GM23338 (cell line): ENCODE measurements around the gene VDR. TPM values are rescaled to one million over a fixed set of nuclear protein-coding genes. Genes with fewer than 3 reads are reported as not detected.

Source experiments
- ATAC-seq: fragments of 200-7000 bp; cut with Tn5 transposase; 3 replicates; pipeline ENCODE4 v1.9.1; 2020
- DNase-seq: peaks from one replicate; pipeline ENCODE4 v3.0.0-alpha.2; 2015; ENCODE audit warnings: low spot score
- H2AFZ ChIP-seq: fragments of 200-600 bp; sonication (generic); 2 replicates; pipeline ENCODE4 v1.8.0; 2016; ENCODE audit warnings: antibody characterized with exemption, mild to moderate bottlenecking, moderate library complexity
- H3F3A ChIP-seq: fragments of 200-600 bp; sonication (generic); replicated peaks from 2 replicates; pipeline ENCODE4 v1.8.0; 2017; ENCODE audit warnings: antibody characterized with exemption, mixed run types, low read depth
- H3K27ac ChIP-seq: fragments of 200-600 bp; sonication (generic); 2 replicates; pipeline ENCODE4 v1.6.1; 2016; ENCODE audit warnings: low read depth
- H3K27me3 ChIP-seq: fragments of 200-600 bp; sonication (generic); 2 replicates; pipeline ENCODE4 v1.8.0; 2016; ENCODE audit warnings: mild to moderate bottlenecking, mixed run types, moderate library complexity; ENCODE audit not compliant: insufficient read depth
- H3K36me3 ChIP-seq: fragments of 200-600 bp; sonication (generic); 2 replicates; pipeline ENCODE4 v1.8.0; 2016; ENCODE audit warnings: mild to moderate bottlenecking; ENCODE audit not compliant: insufficient read depth
- H3K4me1 ChIP-seq: fragments of 200-600 bp; sonication (generic); 2 replicates; pipeline ENCODE4 v1.8.0; 2016; ENCODE audit warnings: mild to moderate bottlenecking, moderate library complexity; ENCODE audit not compliant: insufficient read depth
- H3K4me2 ChIP-seq: fragments of 200-600 bp; sonication (generic); 2 replicates; pipeline ENCODE4 v1.7.1; 2017; ENCODE audit warnings: mixed run types
- H3K4me3 ChIP-seq: fragments of 200-600 bp; sonication (generic); 2 replicates; pipeline ENCODE4 v1.6.1; 2016; ENCODE audit warnings: mixed run types
- H3K79me2 ChIP-seq: fragments of 200-600 bp; sonication (generic); replicated peaks from 2 replicates; pipeline ENCODE4 v1.8.0; 2017; ENCODE audit warnings: mild to moderate bottlenecking; ENCODE audit not compliant: insufficient read depth
- H3K9me2 ChIP-seq: fragments of 200-600 bp; sonication (generic); 2 replicates; pipeline ENCODE4 v1.8.0; 2017; ENCODE audit not compliant: insufficient read depth
- H4K20me1 ChIP-seq: fragments of 200-600 bp; sonication (generic); replicated peaks from 2 replicates; pipeline ENCODE4 v1.8.0; 2017; ENCODE audit warnings: mild to moderate bottlenecking; ENCODE audit not compliant: insufficient read depth
- H3K27ac Mint-ChIP-seq: 2 replicates; pipeline ENCODE4 v1.8.0; 2020; ENCODE audit warnings: inconsistent platforms, mild to moderate bottlenecking, moderate library complexity, mixed read lengths
- H3K27me3 Mint-ChIP-seq: 3 replicates; pipeline ENCODE4 v1.8.0; 2022; ENCODE audit warnings: low read depth, mild to moderate bottlenecking, moderate library complexity, mixed read lengths, inconsistent platforms; ENCODE audit not compliant: insufficient read depth, poor library complexity
- H3K36me3 Mint-ChIP-seq: 3 replicates; pipeline ENCODE4 v1.8.0; 2021; ENCODE audit warnings: low read depth, mild to moderate bottlenecking, inconsistent platforms, moderate library complexity, mixed read lengths
- H3K4me1 Mint-ChIP-seq: 3 replicates; pipeline ENCODE4 v1.8.0; 2020; ENCODE audit warnings: mild to moderate bottlenecking, inconsistent platforms, mixed read lengths
- H3K4me3 Mint-ChIP-seq: 3 replicates; pipeline ENCODE4 v1.8.0; 2021; ENCODE audit warnings: moderate library complexity, mild to moderate bottlenecking, inconsistent platforms, mixed read lengths
- H3K9me3 Mint-ChIP-seq: 3 replicates; pipeline ENCODE4 v1.8.0; 2020; ENCODE audit warnings: moderate library complexity, mild to moderate bottlenecking, inconsistent platforms, mixed read lengths
- CREB1 ChIP-seq: fragments of 250-450 bp; sonication (Bioruptor Pico); IDR thresholded peaks from 2 replicates; pipeline ENCODE4 v1.5.0; 2020; ENCODE audit warnings: low read depth, mild to moderate bottlenecking, moderate library complexity
- EZH2 ChIP-seq: fragments of 200-600 bp; sonication (generic); IDR thresholded peaks from one replicate; pipeline ENCODE4 v1.8.0; 2017; ENCODE audit warnings: antibody characterized with exemption, mild to moderate bottlenecking, low read depth; ENCODE audit not compliant: unreplicated experiment
- EZH2phosphoT487 ChIP-seq: fragments of 200-600 bp; sonication (generic); IDR thresholded peaks from one replicate; pipeline ENCODE4 v1.8.1; 2018; ENCODE audit warnings: antibody characterized with exemption; ENCODE audit not compliant: unreplicated experiment
- JUNB ChIP-seq: IDR thresholded peaks from one replicate; pipeline ENCODE4 v1.6.1; 2016; ENCODE audit warnings: antibody characterized with exemption; ENCODE audit not compliant: unreplicated experiment
- NANOG ChIP-seq: IDR thresholded peaks from 2 replicates; pipeline ENCODE4 v1.6.1; 2016; ENCODE audit warnings: antibody characterized with exemption, borderline replicate concordance
- POLR2AphosphoS5 ChIP-seq: IDR thresholded peaks from 2 replicates; pipeline ENCODE4 v1.6.1; 2016; ENCODE audit warnings: antibody characterized with exemption, low read depth
- STAT1 ChIP-seq: IDR thresholded peaks from one replicate; pipeline ENCODE4 v1.6.1; 2016; ENCODE audit warnings: antibody characterized with exemption; ENCODE audit not compliant: unreplicated experiment
- ZNF114 ChIP-seq: fragments of 250-450 bp; sonication (Bioruptor Pico); IDR thresholded peaks from 2 replicates; pipeline ENCODE4 v1.5.0; 2020; ENCODE audit warnings: mild to moderate bottlenecking, moderate library complexity
- polyA plus RNA-seq: library from polyadenylated mRNA; unstranded; fragments of >200 nt; fragmentation: Nextera tagmentation; extraction: Ambion mirVana; gene quantifications from 2 replicates; pipeline ENCODE4 v1.2.1, GENCODE V29; 2016
- total RNA-seq: library from RNA; depleted of rRNA; stranded (reverse); fragments of >200 nt; shearing (Covaris generic); gene quantifications from 2 replicates; pipeline ENCODE4 v1.2.3, GENCODE V29; 2014
- TF ChIP-seq, protein P1 (sequence below): fragments of 250-450 bp; sonication (Bioruptor Pico); IDR thresholded peaks from 2 replicates; pipeline ENCODE4 v1.5.0; 2020; ENCODE audit warnings: mild to moderate bottlenecking, moderate library complexity
- TF ChIP-seq, protein P2 (sequence below), 2 experiments: fragments of 200-600 bp in 1 of 2; sonication (generic) in 1 of 2; conservative IDR thresholded peaks; 2 replicates each; pipeline versions ENCODE4 v1.5.1 to v1.6.1; 2016 to 2017; ENCODE audit warnings: antibody characterized with exemption in 2 of 2, low read depth in 2 of 2, mild to moderate bottlenecking in 2 of 2, moderate library complexity in 1 of 2
- TF ChIP-seq, protein P3 (sequence below): IDR thresholded peaks from 2 replicates; pipeline ENCODE4 v1.6.1; 2016; ENCODE audit warnings: antibody characterized with exemption
- TF ChIP-seq, protein P4 (sequence below): IDR thresholded peaks from one replicate; pipeline ENCODE4 v1.6.1; 2018; ENCODE audit warnings: antibody characterized with exemption; ENCODE audit not compliant: unreplicated experiment

VDR gene
- total and polyA plus RNA-seq, 2 experiments from 2014 or later, result 0.37 to 1.4 TPM

DNA sequence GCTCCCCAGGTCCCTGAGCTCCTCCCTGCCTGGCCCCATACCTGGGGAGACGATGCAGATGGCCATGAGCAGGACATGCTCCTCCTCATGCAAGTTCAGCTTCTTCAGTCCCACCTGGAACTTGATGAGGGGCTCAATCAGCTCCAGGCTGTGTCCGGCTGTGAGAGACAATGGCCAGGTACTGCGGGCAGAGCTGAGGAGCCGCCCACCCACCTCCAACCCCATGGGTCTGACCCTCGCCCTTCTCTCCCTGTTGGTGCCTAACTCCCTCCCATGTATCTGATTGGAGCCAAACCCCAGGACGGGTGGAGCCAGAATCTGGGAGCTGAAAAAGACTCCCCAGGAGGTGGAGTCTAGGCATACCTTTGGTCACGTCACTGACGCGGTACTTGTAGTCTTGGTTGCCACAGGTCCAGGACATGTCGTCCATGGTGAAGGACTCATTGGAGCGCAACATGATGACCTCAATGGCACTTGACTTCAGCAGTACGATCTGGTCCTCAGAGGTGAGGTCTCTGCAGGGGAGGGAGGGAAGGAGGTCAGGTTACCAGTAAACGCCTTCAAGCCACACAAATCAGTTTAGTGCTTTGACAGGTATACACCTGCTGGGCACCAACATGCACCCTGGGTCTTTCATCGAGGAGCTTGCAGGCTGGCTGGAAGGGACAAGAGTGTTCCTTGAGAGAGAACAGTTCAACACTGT is 58.3 kb downstream of the VDR start:
- Histone ChIP-seq H4K20me1 (no peaks in the 10 kb centered on the region; the same call in none of the 2 replicates), H2AFZ (no peak overlapping the region), H3K27ac (no peak overlapping the region), H3K27me3 (no peaks in the 10 kb centered on the region), H3F3A (no peaks in the 10 kb centered on the region), H3K4me2 (no peak overlapping the region), H3K36me3 (no peaks in the 10 kb centered on the region), H3K4me1 (no peaks in the 10 kb centered on the region), H3K9me2 (peaks cover 3% of the 10 kb centered on the region), H3K79me2 (no peaks in the 10 kb centered on the region), H3K4me3 (no peak overlapping the region)
- DNase-seq (no peak), ATAC-seq (no peak)
- H3K27me3 Mint-ChIP-seq, result peaks cover 19% of the 10 kb centered on the region
- H3K36me3 Mint-ChIP-seq, result no peaks in the 10 kb centered on the region; the same call in 2 of the 3 replicates
- H3K4me3 Mint-ChIP-seq, result no peak overlapping the region
- H3K9me3 Mint-ChIP-seq, result no peaks in the 10 kb centered on the region
- no peak overlapping the region for H3K27ac Mint-ChIP-seq
- TF ChIP-seq, protein P1, sequence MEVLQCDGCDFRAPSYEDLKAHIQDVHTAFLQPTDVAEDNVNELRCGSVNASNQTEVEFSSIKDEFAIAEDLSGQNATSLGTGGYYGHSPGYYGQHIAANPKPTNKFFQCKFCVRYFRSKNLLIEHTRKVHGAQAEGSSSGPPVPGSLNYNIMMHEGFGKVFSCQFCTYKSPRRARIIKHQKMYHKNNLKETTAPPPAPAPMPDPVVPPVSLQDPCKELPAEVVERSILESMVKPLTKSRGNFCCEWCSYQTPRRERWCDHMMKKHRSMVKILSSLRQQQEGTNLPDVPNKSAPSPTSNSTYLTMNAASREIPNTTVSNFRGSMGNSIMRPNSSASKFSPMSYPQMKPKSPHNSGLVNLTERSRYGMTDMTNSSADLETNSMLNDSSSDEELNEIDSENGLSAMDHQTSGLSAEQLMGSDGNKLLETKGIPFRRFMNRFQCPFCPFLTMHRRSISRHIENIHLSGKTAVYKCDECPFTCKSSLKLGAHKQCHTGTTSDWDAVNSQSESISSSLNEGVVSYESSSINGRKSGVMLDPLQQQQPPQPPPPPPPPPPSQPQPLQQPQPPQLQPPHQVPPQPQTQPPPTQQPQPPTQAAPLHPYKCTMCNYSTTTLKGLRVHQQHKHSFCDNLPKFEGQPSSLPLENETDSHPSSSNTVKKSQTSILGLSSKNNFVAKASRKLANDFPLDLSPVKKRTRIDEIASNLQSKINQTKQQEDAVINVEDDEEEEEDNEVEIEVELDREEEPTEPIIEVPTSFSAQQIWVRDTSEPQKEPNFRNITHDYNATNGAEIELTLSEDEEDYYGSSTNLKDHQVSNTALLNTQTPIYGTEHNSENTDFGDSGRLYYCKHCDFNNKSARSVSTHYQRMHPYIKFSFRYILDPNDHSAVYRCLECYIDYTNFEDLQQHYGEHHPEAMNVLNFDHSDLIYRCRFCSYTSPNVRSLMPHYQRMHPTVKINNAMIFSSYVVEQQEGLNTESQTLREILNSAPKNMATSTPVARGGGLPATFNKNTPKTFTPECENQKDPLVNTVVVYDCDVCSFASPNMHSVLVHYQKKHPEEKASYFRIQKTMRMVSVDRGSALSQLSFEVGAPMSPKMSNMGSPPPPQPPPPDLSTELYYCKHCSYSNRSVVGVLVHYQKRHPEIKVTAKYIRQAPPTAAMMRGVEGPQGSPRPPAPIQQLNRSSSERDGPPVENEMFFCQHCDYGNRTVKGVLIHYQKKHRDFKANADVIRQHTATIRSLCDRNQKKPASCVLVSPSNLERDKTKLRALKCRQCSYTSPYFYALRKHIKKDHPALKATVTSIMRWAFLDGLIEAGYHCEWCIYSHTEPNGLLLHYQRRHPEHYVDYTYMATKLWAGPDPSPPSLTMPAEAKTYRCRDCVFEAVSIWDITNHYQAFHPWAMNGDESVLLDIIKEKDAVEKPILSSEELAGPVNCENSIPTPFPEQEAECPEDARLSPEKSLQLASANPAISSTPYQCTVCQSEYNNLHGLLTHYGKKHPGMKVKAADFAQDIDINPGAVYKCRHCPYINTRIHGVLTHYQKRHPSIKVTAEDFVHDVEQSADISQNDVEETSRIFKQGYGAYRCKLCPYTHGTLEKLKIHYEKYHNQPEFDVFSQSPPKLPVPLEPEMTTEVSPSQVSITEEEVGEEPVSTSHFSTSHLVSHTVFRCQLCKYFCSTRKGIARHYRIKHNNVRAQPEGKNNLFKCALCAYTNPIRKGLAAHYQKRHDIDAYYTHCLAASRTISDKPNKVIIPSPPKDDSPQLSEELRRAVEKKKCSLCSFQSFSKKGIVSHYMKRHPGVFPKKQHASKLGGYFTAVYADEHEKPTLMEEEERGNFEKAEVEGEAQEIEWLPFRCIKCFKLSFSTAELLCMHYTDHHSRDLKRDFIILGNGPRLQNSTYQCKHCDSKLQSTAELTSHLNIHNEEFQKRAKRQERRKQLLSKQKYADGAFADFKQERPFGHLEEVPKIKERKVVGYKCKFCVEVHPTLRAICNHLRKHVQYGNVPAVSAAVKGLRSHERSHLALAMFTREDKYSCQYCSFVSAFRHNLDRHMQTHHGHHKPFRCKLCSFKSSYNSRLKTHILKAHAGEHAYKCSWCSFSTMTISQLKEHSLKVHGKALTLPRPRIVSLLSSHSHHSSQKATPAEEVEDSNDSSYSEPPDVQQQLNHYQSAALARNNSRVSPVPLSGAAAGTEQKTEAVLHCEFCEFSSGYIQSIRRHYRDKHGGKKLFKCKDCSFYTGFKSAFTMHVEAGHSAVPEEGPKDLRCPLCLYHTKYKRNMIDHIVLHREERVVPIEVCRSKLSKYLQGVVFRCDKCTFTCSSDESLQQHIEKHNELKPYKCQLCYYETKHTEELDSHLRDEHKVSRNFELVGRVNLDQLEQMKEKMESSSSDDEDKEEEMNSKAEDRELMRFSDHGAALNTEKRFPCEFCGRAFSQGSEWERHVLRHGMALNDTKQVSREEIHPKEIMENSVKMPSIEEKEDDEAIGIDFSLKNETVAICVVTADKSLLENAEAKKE (CRISPR knock-in tag), result no peak
- TF ChIP-seq CREB1 (CRISPR knock-in tag) (no peak), NANOG (no peak), STAT1 (no peak), EZH2phosphoT487 (no peak), ZNF114 (CRISPR knock-in tag) (no peak), POLR2AphosphoS5 (no peak), JUNB (no peak), EZH2 (no peak)
- TF ChIP-seq, protein P2, sequence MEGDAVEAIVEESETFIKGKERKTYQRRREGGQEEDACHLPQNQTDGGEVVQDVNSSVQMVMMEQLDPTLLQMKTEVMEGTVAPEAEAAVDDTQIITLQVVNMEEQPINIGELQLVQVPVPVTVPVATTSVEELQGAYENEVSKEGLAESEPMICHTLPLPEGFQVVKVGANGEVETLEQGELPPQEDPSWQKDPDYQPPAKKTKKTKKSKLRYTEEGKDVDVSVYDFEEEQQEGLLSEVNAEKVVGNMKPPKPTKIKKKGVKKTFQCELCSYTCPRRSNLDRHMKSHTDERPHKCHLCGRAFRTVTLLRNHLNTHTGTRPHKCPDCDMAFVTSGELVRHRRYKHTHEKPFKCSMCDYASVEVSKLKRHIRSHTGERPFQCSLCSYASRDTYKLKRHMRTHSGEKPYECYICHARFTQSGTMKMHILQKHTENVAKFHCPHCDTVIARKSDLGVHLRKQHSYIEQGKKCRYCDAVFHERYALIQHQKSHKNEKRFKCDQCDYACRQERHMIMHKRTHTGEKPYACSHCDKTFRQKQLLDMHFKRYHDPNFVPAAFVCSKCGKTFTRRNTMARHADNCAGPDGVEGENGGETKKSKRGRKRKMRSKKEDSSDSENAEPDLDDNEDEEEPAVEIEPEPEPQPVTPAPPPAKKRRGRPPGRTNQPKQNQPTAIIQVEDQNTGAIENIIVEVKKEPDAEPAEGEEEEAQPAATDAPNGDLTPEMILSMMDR (conservative IDR thresholded peaks at IDR 0.05; ENCODE audit: low read depth in 2 of 2), result no peak
- TF ChIP-seq, protein P3, sequence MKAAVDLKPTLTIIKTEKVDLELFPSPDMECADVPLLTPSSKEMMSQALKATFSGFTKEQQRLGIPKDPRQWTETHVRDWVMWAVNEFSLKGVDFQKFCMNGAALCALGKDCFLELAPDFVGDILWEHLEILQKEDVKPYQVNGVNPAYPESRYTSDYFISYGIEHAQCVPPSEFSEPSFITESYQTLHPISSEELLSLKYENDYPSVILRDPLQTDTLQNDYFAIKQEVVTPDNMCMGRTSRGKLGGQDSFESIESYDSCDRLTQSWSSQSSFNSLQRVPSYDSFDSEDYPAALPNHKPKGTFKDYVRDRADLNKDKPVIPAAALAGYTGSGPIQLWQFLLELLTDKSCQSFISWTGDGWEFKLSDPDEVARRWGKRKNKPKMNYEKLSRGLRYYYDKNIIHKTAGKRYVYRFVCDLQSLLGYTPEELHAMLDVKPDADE, result no peak
- TF ChIP-seq, protein P4, sequence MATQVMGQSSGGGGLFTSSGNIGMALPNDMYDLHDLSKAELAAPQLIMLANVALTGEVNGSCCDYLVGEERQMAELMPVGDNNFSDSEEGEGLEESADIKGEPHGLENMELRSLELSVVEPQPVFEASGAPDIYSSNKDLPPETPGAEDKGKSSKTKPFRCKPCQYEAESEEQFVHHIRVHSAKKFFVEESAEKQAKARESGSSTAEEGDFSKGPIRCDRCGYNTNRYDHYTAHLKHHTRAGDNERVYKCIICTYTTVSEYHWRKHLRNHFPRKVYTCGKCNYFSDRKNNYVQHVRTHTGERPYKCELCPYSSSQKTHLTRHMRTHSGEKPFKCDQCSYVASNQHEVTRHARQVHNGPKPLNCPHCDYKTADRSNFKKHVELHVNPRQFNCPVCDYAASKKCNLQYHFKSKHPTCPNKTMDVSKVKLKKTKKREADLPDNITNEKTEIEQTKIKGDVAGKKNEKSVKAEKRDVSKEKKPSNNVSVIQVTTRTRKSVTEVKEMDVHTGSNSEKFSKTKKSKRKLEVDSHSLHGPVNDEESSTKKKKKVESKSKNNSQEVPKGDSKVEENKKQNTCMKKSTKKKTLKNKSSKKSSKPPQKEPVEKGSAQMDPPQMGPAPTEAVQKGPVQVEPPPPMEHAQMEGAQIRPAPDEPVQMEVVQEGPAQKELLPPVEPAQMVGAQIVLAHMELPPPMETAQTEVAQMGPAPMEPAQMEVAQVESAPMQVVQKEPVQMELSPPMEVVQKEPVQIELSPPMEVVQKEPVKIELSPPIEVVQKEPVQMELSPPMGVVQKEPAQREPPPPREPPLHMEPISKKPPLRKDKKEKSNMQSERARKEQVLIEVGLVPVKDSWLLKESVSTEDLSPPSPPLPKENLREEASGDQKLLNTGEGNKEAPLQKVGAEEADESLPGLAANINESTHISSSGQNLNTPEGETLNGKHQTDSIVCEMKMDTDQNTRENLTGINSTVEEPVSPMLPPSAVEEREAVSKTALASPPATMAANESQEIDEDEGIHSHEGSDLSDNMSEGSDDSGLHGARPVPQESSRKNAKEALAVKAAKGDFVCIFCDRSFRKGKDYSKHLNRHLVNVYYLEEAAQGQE, result no peak
- peaks cover 35% of the 10 kb centered on the region for H3K4me1 Mint-ChIP-seq
